ENCODE measurements around the gene FAF1. TPM values are rescaled to one million over a fixed set of nuclear protein-coding genes. Genes with fewer than 3 reads are reported as not detected.
A peak's percentile ranks its signal among the peaks of the same experiment; 100 is the strongest.

FAF1 gene
- total and polyA plus RNA-seq, 2 donors (not counting 1 experiment from before 2014, with no cell fraction given) = 39.6 to 40.0 TPM

DNA sequence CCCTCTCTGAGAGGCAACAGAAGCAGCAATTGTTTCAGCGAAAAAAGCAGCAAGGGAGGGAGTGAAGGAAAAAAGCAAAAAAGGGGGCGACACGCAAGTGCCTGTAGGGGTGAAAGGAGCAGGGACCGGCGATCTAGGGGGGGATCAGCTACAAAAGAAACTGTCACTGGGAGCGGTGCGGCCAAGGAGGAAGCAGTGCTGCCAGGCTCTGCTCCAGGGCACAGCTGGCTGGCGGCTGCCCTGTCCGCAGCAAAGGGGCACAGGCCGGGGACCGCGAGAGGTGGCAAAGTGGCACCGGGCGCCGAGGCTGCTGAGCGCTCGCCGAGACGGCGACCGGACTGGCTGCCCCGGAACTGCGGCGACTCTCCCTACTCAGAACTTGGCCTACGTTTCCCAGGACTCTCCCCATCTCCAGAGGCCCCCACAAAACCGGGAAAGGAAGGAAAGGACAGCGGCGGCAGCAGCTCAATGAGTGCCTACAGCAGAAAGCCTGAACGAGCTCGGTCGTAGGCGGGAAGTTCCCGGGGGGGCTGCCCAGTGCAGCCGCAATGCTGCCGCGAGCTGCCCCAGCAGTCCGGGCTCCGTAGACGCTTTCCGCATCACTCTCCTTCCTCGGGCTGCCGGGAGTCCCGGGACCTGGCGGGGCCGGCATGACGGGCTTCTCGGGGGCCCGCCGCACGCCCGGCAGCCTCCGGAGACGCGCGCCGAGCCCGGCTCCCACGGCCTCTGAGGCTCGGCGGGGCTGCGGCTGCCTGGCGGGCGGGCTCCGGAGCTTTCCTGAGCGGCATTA, 8.9 kb upstream of the FAF1 start:
- Histone ChIP-seq H3K79me2 (ENCODE audit: control insufficient read depth, insufficient read depth, low read length) (peaks cover 53% of the 10 kb centered on the region), H3K36me3 (ENCODE audit: control insufficient read depth, insufficient read depth, low read length) (no peaks in the 10 kb centered on the region), H3K4me2 (ENCODE audit: extremely low read depth, insufficient read depth, low read length) (peak overlapping the region; percentile 74), H3K27ac (ENCODE audit: insufficient read depth, low read length) (peak overlapping the region; percentile 90), H3K27me3 (ENCODE audit: control insufficient read depth, insufficient read depth, low read length) (no peaks in the 10 kb centered on the region), H2AFZ (ENCODE audit: low read length) (peak overlapping the region; percentile 74), H3K4me1 (ENCODE audit: control insufficient read depth, extremely low read depth, insufficient read depth, low read length) (no peaks in the 10 kb centered on the region), H3K9me3 (ENCODE audit: control insufficient read depth, insufficient read depth, low read depth, low read length) (no peaks in the 10 kb centered on the region), H3K9ac (ENCODE audit: insufficient read depth, low read length) (peak overlapping the region; percentile 83), H4K20me1 (ENCODE audit: control insufficient read depth, extremely low read depth, insufficient read depth, low read length) (no peaks in the 10 kb centered on the region), H3K4me3 (replicated peaks in 1 of 4; ENCODE audit: control extremely low read depth in 1 of 4, insufficient read depth in 1 of 4, low read depth in 3 of 4, low read length in 4 of 4) (peak overlapping the region; percentile 83 to 98 (median 91))
- peak; percentile 17 to 45 for DNase-seq (ENCODE audit: low read depth in 2 of 2)
- TF ChIP-seq, protein P1, sequence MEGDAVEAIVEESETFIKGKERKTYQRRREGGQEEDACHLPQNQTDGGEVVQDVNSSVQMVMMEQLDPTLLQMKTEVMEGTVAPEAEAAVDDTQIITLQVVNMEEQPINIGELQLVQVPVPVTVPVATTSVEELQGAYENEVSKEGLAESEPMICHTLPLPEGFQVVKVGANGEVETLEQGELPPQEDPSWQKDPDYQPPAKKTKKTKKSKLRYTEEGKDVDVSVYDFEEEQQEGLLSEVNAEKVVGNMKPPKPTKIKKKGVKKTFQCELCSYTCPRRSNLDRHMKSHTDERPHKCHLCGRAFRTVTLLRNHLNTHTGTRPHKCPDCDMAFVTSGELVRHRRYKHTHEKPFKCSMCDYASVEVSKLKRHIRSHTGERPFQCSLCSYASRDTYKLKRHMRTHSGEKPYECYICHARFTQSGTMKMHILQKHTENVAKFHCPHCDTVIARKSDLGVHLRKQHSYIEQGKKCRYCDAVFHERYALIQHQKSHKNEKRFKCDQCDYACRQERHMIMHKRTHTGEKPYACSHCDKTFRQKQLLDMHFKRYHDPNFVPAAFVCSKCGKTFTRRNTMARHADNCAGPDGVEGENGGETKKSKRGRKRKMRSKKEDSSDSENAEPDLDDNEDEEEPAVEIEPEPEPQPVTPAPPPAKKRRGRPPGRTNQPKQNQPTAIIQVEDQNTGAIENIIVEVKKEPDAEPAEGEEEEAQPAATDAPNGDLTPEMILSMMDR (conservative IDR thresholded peaks at IDR 0.05 in 1 of 2, IDR thresholded peaks at IDR 0.05 in 1 of 2; ENCODE audit: low read depth in 1 of 2, low read length in 2 of 2) = no peak
- TF ChIP-seq EZH2 (IDR thresholded peaks at IDR 0.05; ENCODE audit: low read length, missing control alignments) = no peak

GRCh38 chr1:50968158-50968820, 8.2 kb upstream of the FAF1 start:
- H3K4me1 ChIP-seq (ENCODE audit: control insufficient read depth, extremely low read depth, insufficient read depth, low read length) = no peaks in the 10 kb centered on the region
- H2AFZ ChIP-seq (ENCODE audit: low read length) = peak overlapping the region; percentile 74
- H3K27me3 ChIP-seq (ENCODE audit: control insufficient read depth, insufficient read depth, low read length) = no peaks in the 10 kb centered on the region
- DNase-seq (ENCODE audit: low read depth in 2 of 2) = peak; percentile 90 to 92
- peak overlapping the region; percentile 83 to 98 (median 91) for H3K4me3 ChIP-seq (replicated peaks in 1 of 4; ENCODE audit: control extremely low read depth in 1 of 4, insufficient read depth in 1 of 4, low read depth in 3 of 4, low read length in 4 of 4)
- H3K27ac ChIP-seq (ENCODE audit: insufficient read depth, low read length) = peak overlapping the region; percentile 90
- peak overlapping the region; percentile 74 for H3K4me2 ChIP-seq (ENCODE audit: extremely low read depth, insufficient read depth, low read length)
- no peaks in the 10 kb centered on the region for H3K9me3 ChIP-seq (ENCODE audit: control insufficient read depth, insufficient read depth, low read depth, low read length)
- H3K36me3 ChIP-seq (ENCODE audit: control insufficient read depth, insufficient read depth, low read length) = no peaks in the 10 kb centered on the region
- peak overlapping the region; percentile 84 for H3K9ac ChIP-seq (ENCODE audit: insufficient read depth, low read length)
- TF ChIP-seq EZH2 (IDR thresholded peaks at IDR 0.05; ENCODE audit: low read length, missing control alignments) = no peak
- TF ChIP-seq, protein P1 (conservative IDR thresholded peaks at IDR 0.05 in 1 of 2, IDR thresholded peaks at IDR 0.05 in 1 of 2; ENCODE audit: low read depth in 1 of 2, low read length in 2 of 2) = peak; percentile 27 to 36
- H3K79me2 ChIP-seq (ENCODE audit: control insufficient read depth, insufficient read depth, low read length) = peaks cover 46% of the 10 kb centered on the region
- no peaks in the 10 kb centered on the region for H4K20me1 ChIP-seq (ENCODE audit: control insufficient read depth, extremely low read depth, insufficient read depth, low read length)

DNA sequence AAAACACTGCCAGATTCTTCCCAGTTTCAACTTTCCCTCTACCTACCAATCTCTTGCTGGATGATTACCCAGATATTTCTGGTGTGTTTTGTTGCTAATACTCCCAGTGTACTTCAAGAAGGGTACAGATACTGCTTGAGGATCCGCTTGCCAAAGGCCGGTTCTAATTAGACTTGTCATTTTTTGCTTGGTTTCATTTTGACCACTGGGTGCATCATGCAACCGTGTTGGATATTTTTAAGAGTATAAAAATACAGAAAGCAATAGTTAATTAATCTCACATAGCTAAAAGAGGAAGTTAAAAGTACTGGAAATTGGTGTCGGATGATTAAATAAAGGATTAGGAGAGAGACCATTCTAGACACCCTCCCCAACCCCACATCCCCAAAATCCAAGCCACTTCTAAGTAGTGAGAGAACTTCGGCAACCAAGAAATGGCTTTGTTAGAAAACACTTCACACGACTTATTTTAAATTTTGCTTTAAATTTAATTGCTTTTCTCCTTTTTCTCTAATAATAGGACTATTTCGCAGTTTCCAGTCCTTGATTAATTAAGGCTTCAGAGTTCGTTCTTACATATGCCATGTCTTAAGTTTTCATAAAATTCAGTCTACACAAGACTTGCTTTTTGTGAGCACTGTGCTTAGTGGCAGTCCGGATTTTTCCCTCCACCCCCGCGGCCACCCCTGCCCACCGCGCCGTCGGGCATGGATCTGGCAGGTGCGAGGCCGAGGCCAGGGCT, 7.5 kb upstream of the FAF1 start:
- peak in 1 of 2 donors; percentile 33 for DNase-seq (ENCODE audit: low read depth in 2 of 2)
- Histone ChIP-seq H3K79me2 (ENCODE audit: control insufficient read depth, insufficient read depth, low read length) (peaks cover 39% of the 10 kb centered on the region), H3K9ac (ENCODE audit: insufficient read depth, low read length) (peak overlapping the region; percentile 84)

More for the DNA sequence above, 7.5 kb upstream of the FAF1 start:
- Histone ChIP-seq H3K36me3 (ENCODE audit: control insufficient read depth, insufficient read depth, low read length) (no peaks in the 10 kb centered on the region), H3K27me3 (ENCODE audit: control insufficient read depth, insufficient read depth, low read length) (no peaks in the 10 kb centered on the region), H3K9me3 (ENCODE audit: control insufficient read depth, insufficient read depth, low read depth, low read length) (no peaks in the 10 kb centered on the region), H3K4me3 (replicated peaks in 1 of 4; ENCODE audit: control extremely low read depth in 1 of 4, insufficient read depth in 1 of 4, low read depth in 3 of 4, low read length in 4 of 4) (peak overlapping the region; percentile 3 to 83 (median 67)), H3K27ac (ENCODE audit: insufficient read depth, low read length) (peak overlapping the region; percentile 90), H4K20me1 (ENCODE audit: control insufficient read depth, extremely low read depth, insufficient read depth, low read length) (no peaks in the 10 kb centered on the region), H3K4me1 (ENCODE audit: control insufficient read depth, extremely low read depth, insufficient read depth, low read length) (no peaks in the 10 kb centered on the region), H2AFZ (ENCODE audit: low read length) (peak overlapping the region; percentile 13), H3K4me2 (ENCODE audit: extremely low read depth, insufficient read depth, low read length) (peak overlapping the region; percentile 54)
- TF ChIP-seq, protein P1 (conservative IDR thresholded peaks at IDR 0.05 in 1 of 2, IDR thresholded peaks at IDR 0.05 in 1 of 2; ENCODE audit: low read depth in 1 of 2, low read length in 2 of 2) = no peak
- no peak for TF ChIP-seq EZH2 (IDR thresholded peaks at IDR 0.05; ENCODE audit: low read length, missing control alignments)
